GM19395 (cell line): ENCODE data around the gene MAPK10.
"Not testable (repeated sequence)": the region's sequence is repeated elsewhere in the genome, so short reads cannot be mapped to it uniquely, and the experiment has no call there.

ENCODE experiments used
- ATAC-seq: cut with Tn5 transposase; IDR thresholded peaks from one replicate; pipeline ENCODE4 v1.9.1; 2021; ENCODE audit warnings: mild to moderate bottlenecking, moderate library complexity; ENCODE audit not compliant: unreplicated experiment

The MAPK10 gene

DNA sequence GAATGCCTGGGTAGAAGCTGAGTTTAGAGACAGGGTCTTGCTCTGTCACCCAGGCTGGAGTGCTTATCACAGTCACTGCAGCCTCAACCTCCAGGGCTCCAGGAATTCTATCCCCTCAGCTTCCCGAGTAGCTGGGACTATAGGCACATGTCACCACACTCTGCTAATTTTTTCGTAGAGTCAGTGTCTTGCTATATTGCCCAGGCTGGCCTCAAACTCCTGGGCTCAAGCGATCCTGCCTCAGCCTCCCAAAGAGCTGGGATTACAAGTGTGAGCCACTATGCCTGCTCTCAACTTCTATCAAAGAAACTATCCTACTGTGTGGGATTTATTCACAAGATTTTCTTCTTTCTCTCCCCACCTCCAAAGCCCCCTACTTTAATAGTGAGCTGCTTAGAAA is 15.7 kb downstream of the MAPK10 start:
- no peak for ATAC-seq

DNA sequence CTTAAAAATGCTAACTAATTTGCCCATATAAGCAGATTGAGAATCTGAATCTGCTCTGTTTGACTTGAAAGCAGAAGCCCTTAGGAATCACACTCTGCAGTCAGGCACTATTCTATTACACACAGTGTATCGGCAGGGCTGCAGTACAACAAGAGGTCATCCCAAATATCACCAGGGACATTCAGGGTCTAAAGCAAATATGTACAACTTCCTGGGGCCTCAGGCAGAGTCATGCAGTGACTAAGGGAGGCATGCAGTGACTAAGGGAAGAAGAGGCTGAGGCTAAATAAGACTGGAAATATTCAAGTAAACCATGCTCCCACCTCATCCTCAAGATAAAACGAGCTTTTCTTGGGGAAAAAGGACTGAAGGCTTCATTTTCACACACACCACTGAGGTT is 20.9 kb downstream of the MAPK10 start:
- ATAC-seq: no peak

DNA sequence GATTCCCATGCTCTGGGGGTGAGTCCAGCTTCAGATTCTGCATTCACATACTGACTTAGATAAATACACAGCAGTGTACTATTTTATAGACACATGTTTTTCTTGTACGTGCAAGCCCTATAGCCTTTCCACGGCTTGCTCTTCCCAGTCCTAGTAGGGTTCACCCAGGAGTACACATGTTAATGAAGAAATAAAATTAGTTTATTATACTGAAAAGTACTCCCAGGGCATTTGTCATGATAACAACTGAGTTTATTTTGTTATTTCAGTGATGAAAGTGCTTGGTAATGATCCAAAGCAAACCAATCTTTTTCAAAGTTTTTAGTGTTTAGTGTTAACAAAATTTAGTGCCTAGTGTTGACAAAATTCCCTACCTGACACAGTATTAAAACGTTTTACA is 21.3 kb downstream of the MAPK10 start:
- no peak for ATAC-seq

DNA sequence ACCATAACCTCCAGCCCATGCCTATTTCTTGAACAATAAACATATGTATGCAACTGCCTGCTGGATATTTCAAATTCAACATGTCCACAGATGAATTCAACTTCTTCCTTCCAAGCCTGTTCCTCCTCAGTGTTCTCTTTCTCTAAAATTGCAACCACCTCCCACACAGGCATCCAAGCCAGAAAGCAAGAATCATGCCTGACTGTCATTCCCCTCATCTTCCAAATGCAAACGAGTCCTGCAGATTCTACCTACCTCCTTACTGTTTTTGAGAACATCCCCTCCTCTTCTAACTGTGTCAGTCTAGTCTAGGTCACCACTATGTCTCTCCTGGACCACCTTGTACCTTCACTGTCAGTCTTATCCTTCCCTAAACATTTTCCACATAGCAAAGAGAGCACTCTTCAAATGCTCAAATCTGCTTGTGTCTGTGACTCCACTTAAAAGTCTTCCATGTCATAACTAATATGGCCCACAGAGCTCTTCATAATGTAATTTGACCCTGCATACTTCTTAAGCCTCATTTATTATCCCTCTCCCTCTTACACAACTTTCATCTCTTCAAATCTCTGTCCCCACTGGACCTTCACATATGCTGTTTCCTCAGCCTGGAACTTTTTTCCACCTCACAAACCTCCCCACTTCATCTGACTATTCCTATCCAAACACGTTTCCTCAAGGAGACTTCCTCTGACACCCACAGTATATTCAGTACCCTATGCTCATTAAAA is 25.7 kb downstream of the MAPK10 start:
- no peak for ATAC-seq

DNA sequence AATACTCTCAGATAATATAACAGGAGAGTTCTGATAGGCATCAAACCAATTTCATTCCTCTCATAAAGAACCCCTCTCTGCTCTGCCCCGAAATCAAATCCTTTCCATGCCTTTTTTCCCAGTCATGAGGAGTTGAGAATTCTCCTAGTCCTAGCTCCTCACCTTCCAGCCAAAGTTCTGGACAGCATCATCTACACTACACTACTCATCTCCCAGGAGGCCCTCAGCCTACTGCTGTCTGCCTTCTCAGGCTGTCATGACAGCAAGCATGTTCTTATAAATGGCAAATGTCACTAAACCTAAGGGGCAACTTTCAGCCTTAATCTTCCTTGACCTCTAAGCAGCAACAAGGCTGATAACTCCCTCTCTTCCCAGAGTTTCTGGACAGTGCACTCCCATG is 26.6 kb downstream of the MAPK10 start:
- no peak for ATAC-seq

DNA sequence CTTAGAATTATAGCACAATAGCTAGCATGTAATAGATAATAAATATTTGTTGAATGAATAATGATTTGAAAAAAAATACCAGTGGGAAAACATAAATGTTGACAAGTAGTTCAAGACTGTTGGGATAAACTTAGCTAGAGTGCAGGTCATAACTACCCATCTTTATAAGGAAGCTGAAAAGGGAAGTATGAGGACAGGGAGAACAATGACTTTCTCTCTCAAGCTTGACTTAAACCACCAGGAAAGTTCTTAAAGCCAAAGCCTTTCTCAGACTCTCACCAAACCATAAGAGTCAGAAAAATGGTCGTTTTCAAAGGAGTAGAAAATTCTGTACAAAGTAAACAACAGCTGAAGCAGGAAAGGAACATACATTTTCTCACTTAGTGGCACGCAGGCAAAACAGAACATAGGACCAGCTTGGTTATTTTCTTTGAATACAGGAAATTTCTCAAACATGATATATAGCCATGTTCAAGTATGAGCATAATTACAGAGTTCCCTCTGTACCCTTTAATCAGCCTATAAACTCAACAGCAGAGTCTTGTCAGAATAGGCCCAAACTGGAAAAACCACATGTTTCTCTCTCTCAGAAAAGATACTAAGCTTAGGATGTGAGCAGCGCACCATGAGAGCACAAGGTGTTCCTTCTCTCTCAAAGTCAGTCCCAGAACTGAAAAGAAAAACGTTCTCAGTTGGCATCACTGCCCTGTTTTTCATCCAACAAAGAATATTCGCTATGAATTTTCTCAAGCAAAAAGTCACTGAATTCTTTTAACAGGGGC is 28.7 kb downstream of the MAPK10 start:
- ATAC-seq: no peak

DNA sequence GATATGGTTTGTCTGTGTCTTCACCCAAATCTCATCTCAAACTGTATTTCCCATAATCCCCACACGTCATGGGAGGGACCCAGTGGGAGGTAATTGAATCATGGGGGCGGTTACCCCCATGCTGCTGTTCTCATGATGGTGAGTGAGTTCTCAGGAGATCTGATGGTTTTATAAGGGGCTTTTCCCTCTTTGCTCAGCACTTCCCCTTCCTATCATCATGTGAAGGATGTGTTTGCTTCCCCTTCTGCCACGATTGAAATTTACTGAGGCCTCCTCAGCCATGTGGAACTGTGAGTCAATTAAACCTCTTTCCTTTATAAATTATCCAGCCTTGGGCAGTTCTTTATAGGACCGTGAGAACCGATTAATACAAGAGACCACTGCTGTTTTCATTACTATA is 29.4 kb downstream of the MAPK10 start:
- ATAC-seq: not testable (repeated sequence)

DNA sequence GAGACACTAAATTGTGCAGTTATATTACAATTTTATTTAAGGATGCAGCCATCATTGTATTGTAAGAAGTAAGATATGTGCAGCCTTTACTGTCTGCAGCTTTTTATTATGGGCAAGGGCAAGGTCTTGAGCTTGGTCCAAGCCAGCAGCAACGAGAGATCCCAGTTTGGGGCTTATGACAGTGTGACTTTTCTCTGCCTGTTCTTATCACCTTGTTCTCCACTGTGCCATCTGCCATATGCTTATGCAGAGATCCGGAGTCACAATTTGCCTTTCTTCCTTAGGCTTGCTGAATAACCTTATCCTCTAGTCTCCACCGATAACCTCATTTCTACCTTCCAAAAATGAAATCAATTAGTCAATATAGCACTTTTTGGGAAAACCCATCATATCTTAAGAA is 30.4 kb downstream of the MAPK10 start:
- ATAC-seq: no peak

DNA sequence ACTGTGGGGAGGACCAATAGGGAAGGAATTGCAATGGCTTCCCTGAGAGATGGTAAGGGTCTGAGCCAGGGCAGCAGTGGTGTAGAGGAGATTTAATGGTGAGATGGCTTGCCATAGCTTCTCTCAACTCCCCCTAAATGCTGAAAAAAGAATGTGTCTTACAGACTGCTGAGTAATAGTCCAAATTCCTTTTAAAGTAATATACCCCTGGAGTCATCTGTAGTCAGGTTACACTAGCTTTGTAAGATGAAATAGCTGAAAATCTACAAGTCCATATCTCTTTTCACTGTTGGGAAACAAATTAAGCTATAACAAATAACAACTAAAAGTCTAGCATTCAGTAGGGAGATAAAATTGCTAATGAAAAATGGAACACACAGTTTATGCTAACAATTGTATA is 33.5 kb downstream of the MAPK10 start:
- ATAC-seq: no peak

DNA sequence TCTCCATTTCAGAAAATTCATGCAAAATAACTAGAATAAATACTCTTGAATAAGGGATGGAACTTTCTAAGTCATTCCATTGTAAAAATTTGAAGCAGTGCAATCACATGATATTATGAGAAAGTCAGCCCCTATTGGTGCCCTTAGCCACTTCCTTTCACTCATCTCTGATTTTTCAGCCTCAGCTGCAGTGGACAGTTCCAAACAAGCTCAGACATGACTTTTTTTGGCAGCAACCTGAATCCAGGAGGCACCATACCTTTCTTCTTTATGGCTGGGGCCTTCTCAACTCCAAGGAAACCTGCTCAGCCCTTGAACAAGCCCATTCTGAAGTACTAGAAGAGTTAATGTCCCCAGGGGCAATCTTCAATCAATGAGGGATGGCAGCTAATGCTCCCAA is 40.5 kb downstream of the MAPK10 start:
- ATAC-seq: no peak

DNA sequence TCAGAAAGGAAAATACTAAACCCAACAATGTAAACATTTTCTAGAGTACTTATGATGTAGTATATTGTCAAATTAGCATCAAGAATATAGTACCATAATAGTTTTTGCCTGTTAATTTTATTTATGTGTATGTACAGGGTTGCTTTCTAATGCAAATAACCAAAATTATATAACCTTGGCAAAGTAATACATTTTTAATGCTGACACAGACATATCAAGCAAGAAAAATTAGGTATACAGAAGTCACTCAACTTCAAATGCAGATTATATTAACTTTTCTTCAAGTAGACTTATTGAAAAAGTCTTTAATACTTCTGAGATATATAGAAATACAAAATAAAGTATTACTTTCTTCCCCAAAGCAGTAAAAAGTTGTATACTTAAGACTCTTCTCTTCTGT is 44.3 kb downstream of the MAPK10 start:
- no peak for ATAC-seq

DNA sequence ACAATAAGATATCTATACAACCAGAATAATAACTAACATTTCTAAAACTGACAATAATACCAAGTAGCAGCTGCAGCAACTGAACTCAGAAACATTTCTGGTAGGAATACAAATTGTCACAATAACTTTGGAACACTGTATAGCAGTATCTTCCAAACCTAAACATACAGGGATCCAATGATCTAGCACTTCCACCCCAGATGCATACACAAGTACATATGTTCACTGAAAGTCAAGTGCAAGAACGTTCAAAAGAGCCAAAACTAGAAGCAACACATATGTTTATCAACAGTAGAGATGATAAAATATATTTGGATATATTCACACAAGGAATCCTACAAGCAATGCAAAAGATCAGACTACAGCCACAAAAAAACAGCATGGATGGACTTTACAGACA is 46.2 kb downstream of the MAPK10 start:
- no peak for ATAC-seq

DNA sequence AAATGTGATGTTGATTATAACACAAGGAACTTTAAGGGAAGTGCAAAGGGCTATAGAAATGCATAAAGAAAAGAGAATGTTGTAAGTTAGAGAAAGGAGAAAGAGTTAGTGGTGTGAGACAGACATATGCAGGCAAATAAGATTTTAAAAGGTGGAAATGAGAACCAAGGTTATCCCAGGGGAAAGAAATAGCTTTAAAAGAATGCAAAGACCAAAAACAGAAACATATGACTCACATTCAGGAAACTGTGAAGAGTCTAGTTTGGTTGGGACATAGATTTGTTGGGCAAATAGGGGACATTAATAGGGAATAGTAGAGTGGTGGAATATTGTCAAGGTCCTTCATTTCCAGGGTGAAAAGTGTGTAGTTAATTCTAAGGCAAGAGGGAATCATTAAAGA is 52.4 kb downstream of the MAPK10 start:
- no peak for ATAC-seq

DNA sequence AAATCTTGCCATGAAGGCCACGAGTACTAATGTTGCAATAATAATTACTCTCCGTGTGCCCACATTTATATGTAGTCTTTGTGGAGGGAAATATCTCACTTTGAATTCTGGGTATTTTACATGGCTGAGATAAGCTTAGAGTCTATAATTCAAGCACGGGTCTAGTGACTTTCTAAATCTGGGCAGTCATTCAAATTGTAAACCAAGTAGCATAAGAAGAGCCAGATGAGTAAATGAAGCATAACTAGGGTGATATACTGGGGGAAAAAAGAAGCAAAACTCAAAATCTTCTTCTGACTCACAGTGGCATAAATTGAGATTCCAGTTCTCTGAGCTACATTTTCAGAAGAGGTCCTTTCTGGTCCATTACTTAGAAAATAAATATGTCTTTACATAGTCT is 53.0 kb downstream of the MAPK10 start:
- no peak for ATAC-seq

DNA sequence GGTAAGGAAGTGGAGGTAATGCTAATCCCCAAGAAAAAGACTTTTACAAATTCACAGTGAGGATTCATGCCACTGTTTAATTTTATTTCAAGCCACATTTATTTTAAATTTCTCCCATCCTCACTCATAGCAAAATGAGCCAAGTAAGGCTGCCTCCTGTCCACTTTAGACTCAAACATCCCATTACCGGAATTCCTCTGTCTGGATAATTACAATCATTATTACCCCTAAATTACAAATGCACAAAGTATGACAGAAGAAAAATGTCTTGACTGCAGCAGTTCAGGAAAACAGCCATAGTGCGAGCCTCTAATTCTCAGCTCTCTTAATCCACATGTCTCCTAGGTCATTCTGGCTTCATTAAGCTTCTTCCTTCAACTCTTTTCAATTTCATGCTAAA is 57.0 kb downstream of the MAPK10 start:
- no peak for ATAC-seq

DNA sequence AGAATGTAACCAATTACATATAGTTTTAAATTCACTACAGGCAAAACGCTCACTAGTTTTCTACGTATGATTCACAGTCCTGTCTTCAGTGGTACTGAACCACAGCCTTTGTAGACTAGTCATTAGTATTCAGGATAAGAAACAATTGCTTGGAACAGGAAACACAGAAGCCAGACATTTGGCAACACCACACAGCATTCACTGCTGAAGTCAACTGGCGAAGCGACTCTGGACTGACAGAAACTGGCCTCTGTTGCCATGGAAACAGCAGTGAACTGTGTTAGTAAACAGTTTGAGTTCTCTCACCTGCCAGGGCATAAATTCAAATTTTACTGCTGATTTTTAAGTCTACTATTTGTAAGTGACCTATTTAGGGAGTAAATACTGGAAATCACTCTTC is 57.6 kb downstream of the MAPK10 start:
- ATAC-seq: no peak

DNA sequence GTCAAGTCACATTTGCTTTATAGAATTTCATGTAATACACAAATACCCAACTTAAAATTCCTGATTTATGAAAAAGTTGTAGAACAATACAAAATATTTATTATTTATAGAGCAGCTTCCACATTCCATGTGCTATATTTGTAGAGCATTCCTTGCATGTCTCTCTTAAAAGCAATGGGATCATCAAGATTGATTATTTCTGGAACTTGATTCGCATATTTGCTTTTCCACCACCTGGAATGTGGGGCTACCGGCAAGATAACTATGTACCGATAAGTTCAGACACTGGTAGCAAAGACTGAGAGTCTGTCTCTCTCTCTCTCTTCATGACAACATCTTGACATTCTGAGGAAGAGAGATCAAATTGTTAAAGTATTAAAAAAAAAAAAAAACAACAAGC is 59.3 kb downstream of the MAPK10 start:
- ATAC-seq: no peak

DNA sequence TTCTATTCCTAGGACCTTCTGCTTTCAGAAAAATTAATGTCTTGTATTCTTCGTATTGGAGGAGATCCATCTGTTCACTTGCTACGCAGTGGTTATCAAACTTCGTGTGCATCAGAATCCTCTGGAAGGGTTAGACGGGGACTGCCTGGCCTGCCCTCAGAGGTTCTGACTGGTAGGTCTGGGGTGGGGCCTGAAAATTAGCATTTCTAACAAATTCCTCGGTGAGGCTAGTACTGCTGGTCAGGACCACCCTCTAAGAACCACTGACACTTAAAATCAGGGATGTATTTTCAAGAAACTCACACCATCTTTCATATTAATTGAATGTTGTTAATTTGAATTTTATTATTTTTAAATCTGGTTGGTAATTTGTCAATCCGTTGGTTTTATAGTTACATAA is 63.0 kb downstream of the MAPK10 start:
- no peak for ATAC-seq

DNA sequence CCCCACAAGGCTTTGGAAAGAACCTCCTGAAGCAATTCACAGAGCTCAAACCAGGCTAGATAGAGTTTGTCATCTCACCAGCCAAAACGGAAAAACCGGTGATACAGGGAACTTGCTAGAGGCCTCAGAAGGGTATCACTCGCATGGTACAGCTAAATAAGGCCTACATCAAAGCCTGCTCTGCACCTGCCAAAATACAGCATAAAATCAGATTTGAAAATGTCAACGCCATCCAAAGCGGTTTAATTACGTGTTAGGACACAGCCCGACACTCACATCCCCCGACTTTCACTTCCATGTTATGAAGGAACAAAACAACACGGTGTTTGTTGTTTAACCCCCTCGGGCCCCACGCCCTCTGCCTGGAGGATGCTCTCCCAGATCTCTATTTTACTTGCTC is 65.0 kb downstream of the MAPK10 start:
- ATAC-seq: no peak

DNA sequence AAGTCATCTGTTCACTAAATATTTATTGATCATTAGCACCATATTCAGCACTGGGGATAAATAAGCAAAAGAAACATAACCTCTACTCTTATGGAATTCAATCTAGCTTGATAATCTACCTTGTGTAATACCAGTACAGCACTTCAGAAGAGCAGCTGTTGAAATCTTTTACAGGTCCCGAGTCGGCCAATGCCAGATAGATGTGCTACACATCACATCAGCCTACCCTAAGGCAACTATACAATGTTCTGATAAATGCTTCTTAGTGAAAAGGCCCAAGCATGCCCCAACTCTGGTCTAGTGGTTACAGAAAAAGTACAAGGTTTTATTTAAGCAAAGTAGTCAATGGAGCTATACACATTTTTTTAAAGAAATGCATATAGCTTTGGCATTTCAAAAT is 68.7 kb downstream of the MAPK10 start:
- no peak for ATAC-seq

DNA sequence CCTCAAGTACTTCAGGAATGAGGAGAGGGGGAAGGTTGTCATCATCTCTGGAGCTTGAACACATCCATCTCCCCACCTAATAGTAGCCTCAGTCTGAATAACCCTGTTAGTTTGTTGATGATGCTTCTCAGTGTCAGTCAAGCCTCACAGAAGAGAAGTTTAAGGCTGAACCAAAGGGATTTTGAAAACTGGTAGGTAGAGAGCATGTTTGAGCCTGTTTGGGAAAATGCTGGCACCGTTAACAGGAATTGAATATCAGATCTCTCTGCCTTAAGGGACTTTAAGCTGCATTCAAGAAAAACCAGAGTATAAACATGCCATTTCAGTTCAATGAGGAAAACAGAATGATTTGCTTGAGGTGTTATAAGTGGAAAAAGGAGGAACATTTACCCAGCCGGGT is 73.1 kb downstream of the MAPK10 start:
- no peak for ATAC-seq

DNA sequence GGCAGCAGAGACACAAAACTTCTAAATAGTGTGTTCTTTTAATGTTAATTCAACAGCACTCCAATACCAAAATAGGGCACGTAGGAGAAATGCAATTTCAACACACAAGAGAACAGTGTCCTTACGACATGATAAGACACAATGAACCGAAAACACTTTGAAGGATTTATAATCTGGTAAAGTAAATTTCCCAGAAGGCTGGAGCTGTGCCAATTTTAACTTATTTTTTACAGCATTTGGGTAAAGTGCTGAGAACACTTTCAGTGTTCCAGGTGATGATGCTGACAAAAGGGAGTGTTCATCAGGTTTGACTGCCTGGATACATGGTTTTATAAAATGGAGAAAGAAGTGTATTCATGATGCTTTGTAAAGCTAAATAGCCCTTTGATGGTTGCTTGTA is 76.5 kb downstream of the MAPK10 start:
- no peak for ATAC-seq

DNA sequence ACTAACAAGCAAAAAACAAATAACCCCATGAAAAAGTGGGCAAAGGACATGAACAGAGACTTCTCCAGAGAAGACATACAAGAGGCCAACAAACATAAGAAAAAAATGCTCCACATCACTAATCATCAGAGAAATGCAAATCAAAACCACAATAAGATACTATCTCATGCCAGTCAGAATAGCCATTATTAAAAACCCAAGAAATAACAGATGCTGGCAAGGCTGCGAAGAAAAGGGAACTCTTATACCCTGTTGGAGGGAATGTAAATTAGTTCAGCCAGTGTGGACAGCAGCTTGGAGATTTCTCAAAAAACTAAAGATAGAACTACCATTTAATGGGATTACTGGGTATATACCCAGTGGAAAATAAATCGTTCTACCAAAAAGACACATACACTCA is 79.6 kb downstream of the MAPK10 start:
- ATAC-seq: no peak
